Measurements from ENCODE around the gene ARHGEF10L. TPM values are rescaled to one million over a fixed set of nuclear protein-coding genes. Genes with fewer than 3 reads are reported as not detected.

ARHGEF10L gene
- total RNA-seq, 1 donor from 2014 or later = 3.1 TPM

DNA sequence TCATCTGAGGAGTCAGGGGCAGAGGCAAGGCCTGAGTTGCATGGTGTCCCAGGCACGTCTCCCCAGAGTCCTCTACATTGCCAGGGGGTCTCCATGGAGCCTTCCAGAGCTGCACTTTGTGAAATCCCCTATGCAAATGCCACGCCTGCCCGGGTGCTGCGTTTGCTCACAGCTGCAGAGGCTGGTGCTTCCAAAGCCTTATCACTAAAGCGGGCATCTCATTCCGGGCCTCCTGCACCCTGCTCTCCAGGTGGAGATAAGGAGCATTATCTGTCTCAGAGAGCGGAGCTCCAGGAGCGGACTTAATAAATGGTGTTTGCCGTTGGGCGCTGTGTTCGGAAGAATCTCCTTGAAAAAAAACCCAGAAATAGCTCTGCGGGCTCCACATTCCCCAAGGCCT lies 189.8 kb downstream of the ARHGEF10L start:
- Mint-ChIP-seq H3K27ac (ENCODE audit: unreplicated experiment) (no peak overlapping the region), H3K27me3 (ENCODE audit: unreplicated experiment) (peaks cover 2% of the 10 kb centered on the region), H3K4me1 (ENCODE audit: unreplicated experiment) (peaks cover 2% of the 10 kb centered on the region), H3K9me3 (ENCODE audit: unreplicated experiment) (no peaks in the 10 kb centered on the region), H3K4me3 (ENCODE audit: unreplicated experiment) (no peak overlapping the region), H3K36me3 (ENCODE audit: low read depth, unreplicated experiment) (no peaks in the 10 kb centered on the region)
- TF ChIP-seq, protein P1, sequence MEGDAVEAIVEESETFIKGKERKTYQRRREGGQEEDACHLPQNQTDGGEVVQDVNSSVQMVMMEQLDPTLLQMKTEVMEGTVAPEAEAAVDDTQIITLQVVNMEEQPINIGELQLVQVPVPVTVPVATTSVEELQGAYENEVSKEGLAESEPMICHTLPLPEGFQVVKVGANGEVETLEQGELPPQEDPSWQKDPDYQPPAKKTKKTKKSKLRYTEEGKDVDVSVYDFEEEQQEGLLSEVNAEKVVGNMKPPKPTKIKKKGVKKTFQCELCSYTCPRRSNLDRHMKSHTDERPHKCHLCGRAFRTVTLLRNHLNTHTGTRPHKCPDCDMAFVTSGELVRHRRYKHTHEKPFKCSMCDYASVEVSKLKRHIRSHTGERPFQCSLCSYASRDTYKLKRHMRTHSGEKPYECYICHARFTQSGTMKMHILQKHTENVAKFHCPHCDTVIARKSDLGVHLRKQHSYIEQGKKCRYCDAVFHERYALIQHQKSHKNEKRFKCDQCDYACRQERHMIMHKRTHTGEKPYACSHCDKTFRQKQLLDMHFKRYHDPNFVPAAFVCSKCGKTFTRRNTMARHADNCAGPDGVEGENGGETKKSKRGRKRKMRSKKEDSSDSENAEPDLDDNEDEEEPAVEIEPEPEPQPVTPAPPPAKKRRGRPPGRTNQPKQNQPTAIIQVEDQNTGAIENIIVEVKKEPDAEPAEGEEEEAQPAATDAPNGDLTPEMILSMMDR (IDR thresholded peaks at IDR 0.05; ENCODE audit: unreplicated experiment) = no peak
- no peak for DNase-seq (ENCODE audit: low spot score)

DNA sequence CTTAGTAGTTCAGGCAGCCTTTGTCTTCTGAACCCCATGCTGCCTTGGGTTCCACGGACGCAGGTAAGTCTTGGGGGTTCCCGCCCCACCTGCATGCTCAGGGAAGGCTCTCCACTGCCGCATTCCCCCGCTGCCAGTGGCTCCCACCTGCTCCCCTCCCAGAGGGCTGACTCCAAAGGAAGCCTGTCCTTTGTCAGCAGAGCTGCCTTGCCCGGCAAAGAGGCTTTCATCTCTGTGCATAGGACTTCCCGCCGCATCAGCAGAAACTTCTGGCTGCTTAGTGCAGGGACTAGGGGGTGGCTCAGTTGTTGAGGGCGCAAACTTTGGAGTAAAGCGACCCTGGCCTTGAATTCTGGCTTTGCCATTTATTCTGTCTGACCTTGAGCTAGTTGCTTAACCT lies 190.4 kb downstream of the ARHGEF10L start:
- H3K36me3 Mint-ChIP-seq (ENCODE audit: low read depth, unreplicated experiment) = no peaks in the 10 kb centered on the region
- peaks cover 2% of the 10 kb centered on the region for H3K4me1 Mint-ChIP-seq (ENCODE audit: unreplicated experiment)
- H3K4me3 Mint-ChIP-seq (ENCODE audit: unreplicated experiment) = no peak overlapping the region
- no peak overlapping the region for H3K27ac Mint-ChIP-seq (ENCODE audit: unreplicated experiment)
- TF ChIP-seq, protein P1 (IDR thresholded peaks at IDR 0.05; ENCODE audit: unreplicated experiment) = no peak
- DNase-seq (ENCODE audit: low spot score) = no peak
- H3K9me3 Mint-ChIP-seq (ENCODE audit: unreplicated experiment) = no peaks in the 10 kb centered on the region
- peaks cover 2% of the 10 kb centered on the region for H3K27me3 Mint-ChIP-seq (ENCODE audit: unreplicated experiment)

DNA sequence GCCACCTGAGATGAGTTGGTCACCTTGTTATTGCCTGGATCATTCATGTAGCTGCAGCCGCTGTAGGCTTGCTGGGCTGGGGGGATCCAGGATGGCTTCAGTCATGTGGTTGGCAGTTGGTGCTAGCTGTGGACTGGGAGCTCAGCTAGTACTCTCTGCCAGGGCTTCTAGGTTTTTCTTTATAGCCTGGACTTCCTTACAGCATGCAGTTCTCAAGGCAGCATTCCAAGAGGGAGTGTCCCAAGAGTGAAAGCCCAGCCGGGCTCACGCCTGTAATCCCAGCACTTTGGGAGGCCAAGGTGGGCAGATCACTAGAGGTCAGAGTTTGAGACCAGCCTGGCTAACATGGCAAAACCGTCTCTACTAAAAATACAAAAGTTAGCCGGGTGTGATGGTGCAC lies 192.0 kb downstream of the ARHGEF10L start:
- Mint-ChIP-seq H3K36me3 (ENCODE audit: low read depth, unreplicated experiment) (no peaks in the 10 kb centered on the region), H3K27ac (ENCODE audit: unreplicated experiment) (no peak overlapping the region), H3K4me1 (ENCODE audit: unreplicated experiment) (peaks cover 2% of the 10 kb centered on the region), H3K4me3 (ENCODE audit: unreplicated experiment) (no peak overlapping the region), H3K9me3 (ENCODE audit: unreplicated experiment) (no peaks in the 10 kb centered on the region), H3K27me3 (ENCODE audit: unreplicated experiment) (peaks cover 2% of the 10 kb centered on the region)
- DNase-seq (ENCODE audit: low spot score) = no peak
- TF ChIP-seq, protein P1 (IDR thresholded peaks at IDR 0.05; ENCODE audit: unreplicated experiment) = no peak

DNA sequence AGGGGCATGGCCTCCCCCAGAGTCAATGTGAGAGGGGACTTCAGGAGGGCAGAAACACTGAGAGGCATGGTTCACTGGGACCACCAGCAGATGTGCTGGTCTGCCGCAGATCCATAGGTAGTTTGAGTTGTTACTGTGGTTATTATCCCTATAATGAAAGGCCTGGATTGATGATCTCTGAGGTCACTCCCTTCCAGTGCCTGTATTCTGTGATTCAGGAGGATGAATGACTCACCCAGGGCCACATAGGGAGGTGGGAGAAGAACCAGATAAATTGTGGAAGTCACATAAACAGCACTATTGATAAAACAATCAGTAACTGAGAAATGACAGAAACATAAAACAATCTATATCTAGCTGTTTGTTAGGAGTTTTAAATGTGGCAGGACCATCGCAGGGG lies 193.0 kb downstream of the ARHGEF10L start:
- TF ChIP-seq, protein P1 (IDR thresholded peaks at IDR 0.05; ENCODE audit: unreplicated experiment) = no peak
- Mint-ChIP-seq H3K4me1 (ENCODE audit: unreplicated experiment) (peaks cover 2% of the 10 kb centered on the region), H3K27me3 (ENCODE audit: unreplicated experiment) (no peaks in the 10 kb centered on the region), H3K27ac (ENCODE audit: unreplicated experiment) (no peak overlapping the region), H3K36me3 (ENCODE audit: low read depth, unreplicated experiment) (no peaks in the 10 kb centered on the region), H3K9me3 (ENCODE audit: unreplicated experiment) (no peaks in the 10 kb centered on the region), H3K4me3 (ENCODE audit: unreplicated experiment) (no peak overlapping the region)
- DNase-seq (ENCODE audit: low spot score) = no peak

DNA sequence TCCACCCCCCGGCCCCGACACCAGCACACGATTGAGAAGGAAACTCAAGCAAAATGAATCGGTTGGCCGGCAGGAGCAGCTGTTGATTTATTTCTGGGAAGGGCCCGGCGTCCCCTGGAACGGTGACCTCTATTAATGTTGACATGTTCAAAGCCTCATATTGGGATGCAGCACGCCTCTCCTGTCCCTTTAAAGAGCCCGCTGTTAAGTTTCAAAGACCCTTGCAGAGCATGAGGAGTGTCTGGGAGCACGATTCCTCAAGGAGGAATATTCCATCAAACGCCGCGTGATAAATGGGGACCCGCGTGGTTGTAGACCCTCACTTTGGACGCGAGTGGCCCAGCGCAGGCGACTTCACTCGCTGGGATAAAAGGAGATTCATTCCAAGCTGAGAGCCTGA lies 194.2 kb downstream of the ARHGEF10L start:
- no peak overlapping the region for H3K4me3 Mint-ChIP-seq (ENCODE audit: unreplicated experiment)
- H3K36me3 Mint-ChIP-seq (ENCODE audit: low read depth, unreplicated experiment) = no peaks in the 10 kb centered on the region
- peaks cover 1% of the 10 kb centered on the region for H3K27me3 Mint-ChIP-seq (ENCODE audit: unreplicated experiment)

More for the DNA sequence above, 194.2 kb downstream of the ARHGEF10L start:
- DNase-seq (ENCODE audit: low spot score) = no peak
- Mint-ChIP-seq H3K9me3 (ENCODE audit: unreplicated experiment) (no peaks in the 10 kb centered on the region), H3K27ac (ENCODE audit: unreplicated experiment) (no peak overlapping the region), H3K4me1 (ENCODE audit: unreplicated experiment) (peaks cover 2% of the 10 kb centered on the region)
- TF ChIP-seq, protein P1 (IDR thresholded peaks at IDR 0.05; ENCODE audit: unreplicated experiment) = no peak
